Measurements from ENCODE around the gene HDAC9.

Gene HDAC9

GRCh38 chr7:18559756-18560155 is 64.2 kb downstream of the HDAC9 start:
- H4K8ac ChIP-seq (ENCODE audit: low read depth, low read length): no peak overlapping the region
- DNase-seq: no peak
- no peak overlapping the region for H2BK120ac ChIP-seq (ENCODE audit: low read depth, low read length)
- H2BK15ac ChIP-seq (replicated peaks; ENCODE audit: low read depth): no peak overlapping the region
- no peak overlapping the region for H4K5ac ChIP-seq (ENCODE audit: low read length)
- H3K27ac ChIP-seq (ENCODE audit: low read depth, low read length): no peak overlapping the region
- H3K4me3 ChIP-seq (ENCODE audit: low read length): no peak overlapping the region
- H3K4ac ChIP-seq (ENCODE audit: low read depth, low read length): no peak overlapping the region
- H3K4me2 ChIP-seq (ENCODE audit: low read length): no peak overlapping the region
- H3K9ac ChIP-seq (ENCODE audit: low read length): no peak overlapping the region
- H2BK5ac ChIP-seq (ENCODE audit: low read length): no peak overlapping the region
- no peaks in the 10 kb centered on the region for H3K27me3 ChIP-seq (ENCODE audit: insufficient read depth, low read length, poor library complexity)
- no peak overlapping the region for H3K56ac ChIP-seq (ENCODE audit: low read length)
- H3K79me1 ChIP-seq (ENCODE audit: low read length): no peaks in the 10 kb centered on the region
- H2AK5ac ChIP-seq (ENCODE audit: low read length): no peak overlapping the region
- H3K4me1 ChIP-seq (ENCODE audit: control insufficient read depth, low read depth, low read length): no peaks in the 10 kb centered on the region
- no peaks in the 10 kb centered on the region for H3K79me2 ChIP-seq (ENCODE audit: control insufficient read depth, insufficient read depth, low read length)
- no peak overlapping the region for H3K23ac ChIP-seq (ENCODE audit: low read length)
- H3K18ac ChIP-seq (ENCODE audit: low read length): no peak overlapping the region
- H3K36me3 ChIP-seq (ENCODE audit: control insufficient read depth, insufficient read depth, low read length): no peaks in the 10 kb centered on the region

GRCh38 chr7:18564779-18565178 is 69.2 kb downstream of the HDAC9 start:
- Histone ChIP-seq H2BK120ac (ENCODE audit: low read depth, low read length) (no peak overlapping the region), H3K56ac (ENCODE audit: low read length) (no peak overlapping the region), H2BK5ac (ENCODE audit: low read length) (no peak overlapping the region), H3K27ac (ENCODE audit: low read depth, low read length) (no peak overlapping the region), H2BK15ac (replicated peaks; ENCODE audit: low read depth) (no peak overlapping the region), H3K36me3 (ENCODE audit: control insufficient read depth, insufficient read depth, low read length) (no peaks in the 10 kb centered on the region), H2AK5ac (ENCODE audit: low read length) (no peak overlapping the region), H3K79me1 (ENCODE audit: low read length) (no peaks in the 10 kb centered on the region), H3K9ac (ENCODE audit: low read length) (no peak overlapping the region), H3K4me2 (ENCODE audit: low read length) (no peak overlapping the region), H3K4me3 (ENCODE audit: low read length) (no peak overlapping the region), H3K18ac (ENCODE audit: low read length) (no peak overlapping the region), H3K27me3 (ENCODE audit: insufficient read depth, low read length, poor library complexity) (no peaks in the 10 kb centered on the region), H3K79me2 (ENCODE audit: control insufficient read depth, insufficient read depth, low read length) (no peaks in the 10 kb centered on the region), H3K23ac (ENCODE audit: low read length) (no peak overlapping the region), H3K4me1 (ENCODE audit: control insufficient read depth, low read depth, low read length) (no peaks in the 10 kb centered on the region), H4K8ac (ENCODE audit: low read depth, low read length) (no peak overlapping the region), H3K4ac (ENCODE audit: low read depth, low read length) (no peak overlapping the region), H4K5ac (ENCODE audit: low read length) (no peak overlapping the region)
- WGBS (ENCODE audit: extremely low coverage, insufficient coverage, low lambda C conversion rate): no CpG with 5 or more reads among the region's 5 CpGs
- no peak for DNase-seq

GRCh38 chr7:18565337-18565736 is 69.8 kb downstream of the HDAC9 start:
- H2BK5ac ChIP-seq (ENCODE audit: low read length): no peak overlapping the region
- H3K36me3 ChIP-seq (ENCODE audit: control insufficient read depth, insufficient read depth, low read length): no peaks in the 10 kb centered on the region
- no peak for DNase-seq
- no peak overlapping the region for H4K5ac ChIP-seq (ENCODE audit: low read length)
- H3K9ac ChIP-seq (ENCODE audit: low read length): no peak overlapping the region
- H3K4me3 ChIP-seq (ENCODE audit: low read length): no peak overlapping the region
- H3K18ac ChIP-seq (ENCODE audit: low read length): no peak overlapping the region
- H3K79me2 ChIP-seq (ENCODE audit: control insufficient read depth, insufficient read depth, low read length): no peaks in the 10 kb centered on the region
- no peak overlapping the region for H2BK15ac ChIP-seq (replicated peaks; ENCODE audit: low read depth)
- H3K4ac ChIP-seq (ENCODE audit: low read depth, low read length): no peak overlapping the region
- no peaks in the 10 kb centered on the region for H3K4me1 ChIP-seq (ENCODE audit: control insufficient read depth, low read depth, low read length)
- no peak overlapping the region for H3K4me2 ChIP-seq (ENCODE audit: low read length)
- H2AK5ac ChIP-seq (ENCODE audit: low read length): no peak overlapping the region
- no peak overlapping the region for H2BK120ac ChIP-seq (ENCODE audit: low read depth, low read length)
- no peak overlapping the region for H4K8ac ChIP-seq (ENCODE audit: low read depth, low read length)
- no peak overlapping the region for H3K23ac ChIP-seq (ENCODE audit: low read length)
- H3K27me3 ChIP-seq (ENCODE audit: insufficient read depth, low read length, poor library complexity): no peaks in the 10 kb centered on the region
- no peaks in the 10 kb centered on the region for H3K79me1 ChIP-seq (ENCODE audit: low read length)
- H3K56ac ChIP-seq (ENCODE audit: low read length): no peak overlapping the region
- H3K27ac ChIP-seq (ENCODE audit: low read depth, low read length): no peak overlapping the region

GRCh38 chr7:18566205-18566604 is 70.7 kb downstream of the HDAC9 start:
- H2AK5ac ChIP-seq (ENCODE audit: low read length): no peak overlapping the region

GRCh38 chr7:18566829-18567228 is 71.3 kb downstream of the HDAC9 start:
- Histone ChIP-seq H2BK15ac (replicated peaks; ENCODE audit: low read depth) (no peak overlapping the region), H3K4me3 (ENCODE audit: low read length) (no peak overlapping the region), H3K9ac (ENCODE audit: low read length) (no peak overlapping the region), H4K8ac (ENCODE audit: low read depth, low read length) (no peak overlapping the region), H3K79me2 (ENCODE audit: control insufficient read depth, insufficient read depth, low read length) (no peaks in the 10 kb centered on the region), H3K4ac (ENCODE audit: low read depth, low read length) (no peak overlapping the region), H2BK120ac (ENCODE audit: low read depth, low read length) (no peak overlapping the region), H3K4me2 (ENCODE audit: low read length) (no peak overlapping the region), H2AK5ac (ENCODE audit: low read length) (no peak overlapping the region), H3K56ac (ENCODE audit: low read length) (no peak overlapping the region), H2BK5ac (ENCODE audit: low read length) (no peak overlapping the region), H4K5ac (ENCODE audit: low read length) (no peak overlapping the region), H3K79me1 (ENCODE audit: low read length) (no peaks in the 10 kb centered on the region), H3K27ac (ENCODE audit: low read depth, low read length) (no peak overlapping the region), H3K18ac (ENCODE audit: low read length) (no peak overlapping the region), H3K36me3 (ENCODE audit: control insufficient read depth, insufficient read depth, low read length) (no peaks in the 10 kb centered on the region), H3K23ac (ENCODE audit: low read length) (no peak overlapping the region), H3K27me3 (ENCODE audit: insufficient read depth, low read length, poor library complexity) (no peaks in the 10 kb centered on the region), H3K4me1 (ENCODE audit: control insufficient read depth, low read depth, low read length) (no peaks in the 10 kb centered on the region)
- DNase-seq: no peak
- WGBS (ENCODE audit: extremely low coverage, insufficient coverage, low lambda C conversion rate): no CpG with 5 or more reads among the region's 7 CpGs

More at GRCh38 chr7:18566205-18566604, 70.7 kb downstream of the HDAC9 start:
- Histone ChIP-seq H2BK15ac (replicated peaks; ENCODE audit: low read depth) (no peak overlapping the region), H3K27me3 (ENCODE audit: insufficient read depth, low read length, poor library complexity) (no peaks in the 10 kb centered on the region), H4K8ac (ENCODE audit: low read depth, low read length) (no peak overlapping the region), H3K9ac (ENCODE audit: low read length) (no peak overlapping the region), H4K5ac (ENCODE audit: low read length) (no peak overlapping the region), H3K79me2 (ENCODE audit: control insufficient read depth, insufficient read depth, low read length) (no peaks in the 10 kb centered on the region), H3K4ac (ENCODE audit: low read depth, low read length) (no peak overlapping the region), H3K79me1 (ENCODE audit: low read length) (no peaks in the 10 kb centered on the region), H3K4me2 (ENCODE audit: low read length) (no peak overlapping the region), H3K36me3 (ENCODE audit: control insufficient read depth, insufficient read depth, low read length) (no peaks in the 10 kb centered on the region), H3K27ac (ENCODE audit: low read depth, low read length) (no peak overlapping the region), H3K4me3 (ENCODE audit: low read length) (no peak overlapping the region), H3K4me1 (ENCODE audit: control insufficient read depth, low read depth, low read length) (no peaks in the 10 kb centered on the region), H2BK5ac (ENCODE audit: low read length) (no peak overlapping the region), H3K23ac (ENCODE audit: low read length) (no peak overlapping the region), H3K56ac (ENCODE audit: low read length) (no peak overlapping the region), H2BK120ac (ENCODE audit: low read depth, low read length) (no peak overlapping the region), H3K18ac (ENCODE audit: low read length) (no peak overlapping the region)
- WGBS (ENCODE audit: extremely low coverage, insufficient coverage, low lambda C conversion rate): no CpG with 5 or more reads among the region's 1 CpG
- DNase-seq: no peak

- Histone ChIP-seq H2AK5ac (ENCODE audit: low read length) (no peak overlapping the region), H3K9ac (ENCODE audit: low read length) (no peak overlapping the region), H2BK120ac (ENCODE audit: low read depth, low read length) (no peak overlapping the region), H3K4me2 (ENCODE audit: low read length) (no peak overlapping the region), H3K27me3 (ENCODE audit: insufficient read depth, low read length, poor library complexity) (no peaks in the 10 kb centered on the region), H3K4ac (ENCODE audit: low read depth, low read length) (no peak overlapping the region), H3K4me1 (ENCODE audit: control insufficient read depth, low read depth, low read length) (no peaks in the 10 kb centered on the region), H3K4me3 (ENCODE audit: low read length) (no peak overlapping the region), H2BK15ac (replicated peaks; ENCODE audit: low read depth) (no peak overlapping the region), H3K27ac (ENCODE audit: low read depth, low read length) (no peak overlapping the region), H3K36me3 (ENCODE audit: control insufficient read depth, insufficient read depth, low read length) (no peaks in the 10 kb centered on the region), H4K8ac (ENCODE audit: low read depth, low read length) (no peak overlapping the region), H3K79me2 (ENCODE audit: control insufficient read depth, insufficient read depth, low read length) (no peaks in the 10 kb centered on the region), H2BK5ac (ENCODE audit: low read length) (no peak overlapping the region), H3K23ac (ENCODE audit: low read length) (no peak overlapping the region), H3K18ac (ENCODE audit: low read length) (no peak overlapping the region), H3K56ac (ENCODE audit: low read length) (no peak overlapping the region), H3K79me1 (ENCODE audit: low read length) (no peaks in the 10 kb centered on the region), H4K5ac (ENCODE audit: low read length) (no peak overlapping the region)
- no peak for DNase-seq
- no CpG with 5 or more reads among the region's 3 CpGs for WGBS (ENCODE audit: extremely low coverage, insufficient coverage, low lambda C conversion rate)
These were observed 74.9 kb downstream of the HDAC9 start for GRCh38 chr7:18570441-18570840.

Data from mesendoderm (in vitro differentiated cells).